ENCODE results near the gene THTPA. TPM values are rescaled to one million over a fixed set of nuclear protein-coding genes. Genes with fewer than 3 reads are reported as not detected.
"Not testable (repeated sequence)": the region's sequence is repeated elsewhere in the genome, so short reads cannot be mapped to it uniquely, and the experiment has no call there.

THTPA gene
- total RNA-seq, 1 donor from 2014 or later, result 11.8 TPM

- peaks cover 54% of the 10 kb centered on the region for H3K27me3 Mint-ChIP-seq (ENCODE audit: low read depth)
- no peaks in the 10 kb centered on the region for H3K36me3 Mint-ChIP-seq (ENCODE audit: low read depth)
- no peaks in the 10 kb centered on the region for H3K9me3 Mint-ChIP-seq (ENCODE audit: low read depth)
- H3K4me3 Mint-ChIP-seq (ENCODE audit: unreplicated experiment), result no peak overlapping the region
- no peak overlapping the region for H3K27ac Mint-ChIP-seq (ENCODE audit: unreplicated experiment)
- TF ChIP-seq CTCF (IDR thresholded peaks at IDR 0.05), result no peak
- peaks cover 14% of the 10 kb centered on the region for H3K4me1 Mint-ChIP-seq (ENCODE audit: low read depth)
- no peak for DNase-seq (ENCODE audit: low spot score)
Observed at GRCh38 chr14:23579311-23579630, 23.2 kb downstream of the THTPA start.

DNA sequence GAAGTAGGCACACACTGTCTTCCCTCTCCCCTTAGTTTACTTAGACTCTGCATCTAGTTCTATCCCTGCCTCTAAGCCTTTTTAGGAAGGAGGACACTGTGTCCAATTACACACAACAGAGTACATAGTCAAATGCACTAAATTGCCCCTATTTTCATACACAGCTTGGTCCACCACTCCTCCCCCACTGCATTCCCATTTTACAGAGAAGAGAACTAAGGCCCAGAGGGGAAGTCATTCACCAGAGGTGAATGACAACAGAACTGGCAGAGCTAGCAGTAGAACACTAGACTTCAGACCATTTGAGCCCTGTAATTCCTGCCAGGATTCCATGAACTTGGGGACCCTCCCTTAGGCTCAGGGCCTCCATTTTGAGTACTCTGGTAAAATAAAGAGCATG, 23.7 kb downstream of the THTPA start:
- Mint-ChIP-seq H3K9me3 (ENCODE audit: low read depth) (no peaks in the 10 kb centered on the region), H3K4me3 (ENCODE audit: unreplicated experiment) (no peak overlapping the region), H3K27ac (ENCODE audit: unreplicated experiment) (no peak overlapping the region), H3K4me1 (ENCODE audit: low read depth) (peaks cover 14% of the 10 kb centered on the region), H3K27me3 (ENCODE audit: low read depth) (peaks cover 52% of the 10 kb centered on the region), H3K36me3 (ENCODE audit: low read depth) (no peaks in the 10 kb centered on the region)
- no peak for TF ChIP-seq CTCF (IDR thresholded peaks at IDR 0.05)
- DNase-seq (ENCODE audit: low spot score), result no peak

DNA sequence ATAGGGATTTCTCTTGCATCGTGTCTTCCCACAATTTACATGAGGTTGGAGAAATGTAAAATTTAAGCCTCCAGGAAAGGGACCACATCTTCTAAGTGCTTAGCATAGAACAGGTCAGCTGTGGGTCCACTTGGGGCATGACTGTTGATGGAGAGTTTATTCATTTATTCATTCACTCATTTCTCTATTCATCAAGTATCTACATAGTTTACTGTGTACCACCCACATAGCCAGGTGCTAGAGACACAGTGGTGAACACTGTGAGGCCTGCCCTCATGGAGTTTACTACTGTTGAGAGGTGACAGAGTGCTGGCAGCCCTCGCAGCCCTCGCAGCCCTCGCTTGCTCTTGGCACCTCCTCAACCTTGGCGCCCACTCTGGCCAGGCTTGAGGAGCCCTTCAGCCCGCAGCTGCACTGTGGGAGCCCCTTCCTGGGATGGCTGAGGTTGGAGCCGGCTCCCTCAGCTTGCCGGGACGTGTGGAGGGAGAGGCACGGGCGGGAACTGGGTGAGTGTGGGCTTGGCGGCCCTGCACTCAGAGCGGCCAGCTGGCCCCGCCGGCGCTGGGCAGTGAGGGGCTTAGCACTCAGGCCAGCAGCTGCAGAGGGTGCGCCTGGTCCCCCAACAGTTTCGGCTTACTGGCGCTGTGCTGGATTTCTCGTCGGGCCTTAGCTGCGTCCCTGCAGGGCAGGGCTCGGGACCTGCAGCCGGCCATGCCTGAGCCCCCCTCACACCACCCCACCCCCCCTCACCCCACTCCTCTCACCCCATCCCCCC, 24.3 kb downstream of the THTPA start:
- Mint-ChIP-seq H3K27ac (ENCODE audit: unreplicated experiment) (no peak overlapping the region), H3K27me3 (ENCODE audit: low read depth) (peaks cover 46% of the 10 kb centered on the region)

GRCh38 chr14:23580948-23581281, 24.8 kb downstream of the THTPA start:
- Mint-ChIP-seq H3K27me3 (ENCODE audit: low read depth) (peaks cover 47% of the 10 kb centered on the region), H3K27ac (ENCODE audit: unreplicated experiment) (no peak overlapping the region)
- no peak for TF ChIP-seq CTCF (IDR thresholded peaks at IDR 0.05)

More for the DNA sequence above, 24.3 kb downstream of the THTPA start:
- DNase-seq (ENCODE audit: low spot score), result no peak
- no peak overlapping the region for H3K4me3 Mint-ChIP-seq (ENCODE audit: unreplicated experiment)
- H3K36me3 Mint-ChIP-seq (ENCODE audit: low read depth), result no peaks in the 10 kb centered on the region
- TF ChIP-seq CTCF (IDR thresholded peaks at IDR 0.05), result no peak
- no peaks in the 10 kb centered on the region for H3K9me3 Mint-ChIP-seq (ENCODE audit: low read depth)
- peaks cover 14% of the 10 kb centered on the region for H3K4me1 Mint-ChIP-seq (ENCODE audit: low read depth)

GRCh38 chr14:23582906-23583760, 27.1 kb downstream of the THTPA start:
- no peak for DNase-seq (ENCODE audit: low spot score)
- Mint-ChIP-seq H3K36me3 (ENCODE audit: low read depth) (no peaks in the 10 kb centered on the region), H3K4me3 (ENCODE audit: unreplicated experiment) (no peak overlapping the region), H3K27ac (ENCODE audit: unreplicated experiment) (no peak overlapping the region), H3K27me3 (ENCODE audit: low read depth) (peaks cover 47% of the 10 kb centered on the region), H3K9me3 (ENCODE audit: low read depth) (no peaks in the 10 kb centered on the region), H3K4me1 (ENCODE audit: low read depth) (peaks cover 8% of the 10 kb centered on the region)
- no peak for TF ChIP-seq CTCF (IDR thresholded peaks at IDR 0.05)

More at GRCh38 chr14:23580948-23581281, 24.8 kb downstream of the THTPA start:
- Mint-ChIP-seq H3K36me3 (ENCODE audit: low read depth) (no peaks in the 10 kb centered on the region), H3K4me3 (ENCODE audit: unreplicated experiment) (no peak overlapping the region), H3K9me3 (ENCODE audit: low read depth) (no peaks in the 10 kb centered on the region), H3K4me1 (ENCODE audit: low read depth) (peaks cover 14% of the 10 kb centered on the region)
- DNase-seq (ENCODE audit: low spot score), result no peak

DNA sequence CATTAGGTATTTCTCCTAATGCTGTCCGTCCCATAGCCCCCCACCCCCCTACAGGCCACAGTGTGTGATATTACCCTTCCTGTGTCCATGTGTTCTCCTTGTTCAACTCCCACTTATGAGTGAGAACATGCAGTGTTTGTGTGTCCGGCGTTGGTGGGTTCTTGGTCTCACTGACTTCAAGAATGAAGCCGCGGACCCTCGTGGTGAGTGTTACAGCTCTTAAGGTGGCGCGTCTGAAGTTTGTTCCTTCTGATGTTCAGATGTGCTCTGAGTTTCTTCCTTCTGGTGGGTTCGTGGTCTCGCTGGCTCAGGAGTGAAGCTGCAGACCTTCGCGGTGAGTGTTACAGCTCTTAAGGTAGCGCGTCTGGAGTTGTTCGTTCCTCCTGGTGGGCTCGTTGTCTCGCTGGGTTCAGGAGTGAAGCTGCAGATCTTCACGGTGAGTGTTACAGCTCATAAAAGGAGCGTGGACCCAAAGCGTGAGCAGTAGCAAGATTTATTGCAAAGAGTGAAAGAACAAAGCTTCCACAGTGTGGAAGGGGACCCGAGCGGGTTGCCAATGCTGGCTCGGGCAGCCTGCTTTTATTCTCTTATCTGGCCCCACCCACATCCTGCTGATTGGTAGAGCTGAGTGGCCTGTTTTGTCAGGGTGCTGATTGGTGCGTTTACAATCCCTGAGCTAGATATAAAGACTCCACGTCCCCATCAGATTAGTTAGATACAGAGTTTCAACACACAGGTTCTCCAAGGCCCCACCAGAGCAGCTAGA, 27.9 kb downstream of the THTPA start:
- DNase-seq (ENCODE audit: low spot score); H3K27ac Mint-ChIP-seq (ENCODE audit: unreplicated experiment); H3K36me3 Mint-ChIP-seq (ENCODE audit: low read depth); H3K4me3 Mint-ChIP-seq (ENCODE audit: unreplicated experiment); H3K9me3 Mint-ChIP-seq (ENCODE audit: low read depth); H3K4me1 Mint-ChIP-seq (ENCODE audit: low read depth): not testable (repeated sequence)
- peaks cover 39% of the 10 kb centered on the region for H3K27me3 Mint-ChIP-seq (ENCODE audit: low read depth)

DNA sequence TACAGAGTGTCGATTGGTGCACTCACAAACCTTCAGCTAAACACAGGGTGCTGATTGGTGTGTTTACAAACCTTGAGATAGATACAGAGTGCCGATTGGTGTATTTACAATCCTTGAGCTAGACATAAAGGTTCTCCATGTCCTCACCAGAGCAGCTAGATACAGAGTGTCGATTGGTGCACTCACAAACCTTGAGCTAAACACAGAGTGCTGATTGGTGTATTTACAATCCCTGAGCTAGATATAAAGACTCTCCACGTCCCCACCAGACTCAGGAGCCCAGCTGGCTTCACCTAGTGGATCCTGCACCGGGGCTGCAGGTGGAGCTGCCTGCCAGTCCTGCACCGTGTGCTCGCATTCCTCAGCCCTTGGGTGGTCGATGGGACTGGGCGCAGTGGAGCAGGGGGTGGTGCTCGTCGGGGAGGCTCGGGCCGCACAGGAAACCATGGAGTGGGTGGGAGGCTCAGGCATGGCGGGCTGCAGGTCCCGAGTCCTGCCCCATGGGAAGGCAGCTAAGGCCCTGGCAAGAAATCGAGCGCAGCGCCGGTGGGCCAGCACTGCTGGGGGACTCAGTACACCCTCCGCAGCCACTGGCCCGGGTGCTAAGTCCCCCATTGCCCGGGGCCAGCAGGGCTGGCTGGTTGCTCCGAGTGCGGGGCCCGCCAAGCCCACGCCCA, 28.6 kb downstream of the THTPA start:
- H3K27ac Mint-ChIP-seq (ENCODE audit: unreplicated experiment); H3K9me3 Mint-ChIP-seq (ENCODE audit: low read depth); H3K36me3 Mint-ChIP-seq (ENCODE audit: low read depth); H3K4me3 Mint-ChIP-seq (ENCODE audit: unreplicated experiment); DNase-seq (ENCODE audit: low spot score); H3K4me1 Mint-ChIP-seq (ENCODE audit: low read depth): not testable (repeated sequence)
- H3K27me3 Mint-ChIP-seq (ENCODE audit: low read depth), result peaks cover 34% of the 10 kb centered on the region

Data from chondrocyte (in vitro differentiated cells).